GM21390 (cell line): ENCODE data around the gene LINC00237.

Source experiments
- ATAC-seq: cut with Tn5 transposase; IDR thresholded peaks from one replicate; pipeline ENCODE4 v1.9.1; 2021; ENCODE audit not compliant: unreplicated experiment

LINC00237 gene

DNA sequence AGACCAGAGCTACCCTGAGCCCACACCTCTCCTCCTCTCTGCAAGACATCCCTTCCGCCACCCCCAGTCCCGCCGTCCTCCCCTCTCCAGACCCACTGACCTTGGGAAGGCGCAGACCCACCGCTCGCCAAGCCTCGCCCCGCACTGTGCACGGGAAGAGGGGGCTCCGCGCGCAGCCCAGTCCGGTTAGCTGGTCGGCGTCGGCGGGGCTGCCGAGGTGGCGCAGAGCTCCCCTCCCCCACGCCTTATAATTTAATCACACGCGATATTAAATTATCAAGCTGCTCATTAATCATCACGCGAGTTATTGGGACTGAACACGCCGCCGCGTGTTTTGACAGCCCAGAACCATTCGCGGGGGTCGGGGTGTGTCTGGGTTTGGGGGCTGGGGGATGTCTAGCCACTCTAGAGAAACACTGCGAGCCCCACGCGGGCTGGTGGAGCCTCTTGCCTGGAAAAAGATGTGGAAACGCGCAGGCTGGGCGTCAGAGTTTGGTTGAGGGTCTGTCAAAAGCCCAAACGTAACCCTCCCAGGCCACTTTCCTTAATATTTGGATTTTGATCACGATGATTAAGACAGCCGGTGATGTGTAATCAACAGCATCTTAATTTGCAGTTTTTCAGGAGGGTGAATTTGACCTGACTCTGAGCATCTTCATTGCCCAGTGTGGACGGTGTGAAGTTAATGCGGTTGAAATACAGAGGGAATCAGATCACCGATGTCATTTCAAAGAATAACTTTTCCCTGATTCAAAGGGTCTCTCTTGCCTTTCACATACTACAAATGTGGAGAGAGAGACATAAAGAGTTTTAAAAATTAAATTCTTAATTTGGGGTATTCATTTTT lies at the start of gene LINC00237:
TSS of gene LINC00237 (minus strand) at position 188 of the 847 bp plus-strand sequence.
- ATAC-seq = no peak

- no peak for ATAC-seq
Observed at GRCh38 chr20:21155268-21155667, 49.1 kb upstream of the LINC00237 start.

DNA sequence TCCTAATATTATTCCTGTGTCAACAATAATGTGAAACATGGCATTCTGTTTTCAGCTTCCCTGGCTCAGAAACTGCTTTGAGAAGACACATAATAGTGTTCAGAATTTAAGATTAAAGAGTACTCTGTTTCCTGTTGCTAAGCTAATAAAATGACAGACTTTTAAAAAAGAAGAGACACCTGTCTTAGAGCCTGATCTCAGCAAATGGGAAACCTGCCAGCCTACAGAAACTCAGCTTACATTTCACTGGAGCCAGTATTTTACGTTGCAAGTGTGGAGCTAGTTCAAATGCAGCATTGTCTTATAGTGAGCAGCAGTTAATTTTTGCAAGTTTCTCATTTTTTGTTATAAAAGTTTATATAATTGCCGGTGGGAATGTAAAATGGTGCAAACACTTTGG lies 48.5 kb upstream of the LINC00237 start:
- ATAC-seq = no peak

- ATAC-seq = no peak
Observed at GRCh38 chr20:21151791-21152190, 45.6 kb upstream of the LINC00237 start.

GRCh38 chr20:21149344-21149743 lies 43.2 kb upstream of the LINC00237 start:
- ATAC-seq = no peak

DNA sequence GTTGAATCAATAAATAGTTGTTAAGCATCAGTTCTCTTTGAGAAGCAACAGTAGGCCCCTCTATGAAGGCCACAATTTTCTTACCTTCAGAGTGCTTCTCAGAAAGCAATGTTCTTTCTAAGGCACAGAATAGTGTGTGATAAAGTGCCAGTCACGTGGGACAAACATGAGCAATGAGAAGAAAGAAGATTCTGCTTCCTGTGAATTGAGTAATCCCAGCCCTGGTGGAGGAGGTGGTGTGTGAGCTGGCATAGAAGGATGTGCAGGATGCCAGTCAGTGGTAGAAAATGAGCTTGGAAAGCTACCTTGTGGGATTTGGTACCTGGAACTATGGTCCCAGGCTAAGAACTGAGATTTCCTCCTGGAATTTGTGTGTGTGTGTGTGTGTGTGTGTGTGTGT lies 41.4 kb upstream of the LINC00237 start:
- no peak for ATAC-seq

DNA sequence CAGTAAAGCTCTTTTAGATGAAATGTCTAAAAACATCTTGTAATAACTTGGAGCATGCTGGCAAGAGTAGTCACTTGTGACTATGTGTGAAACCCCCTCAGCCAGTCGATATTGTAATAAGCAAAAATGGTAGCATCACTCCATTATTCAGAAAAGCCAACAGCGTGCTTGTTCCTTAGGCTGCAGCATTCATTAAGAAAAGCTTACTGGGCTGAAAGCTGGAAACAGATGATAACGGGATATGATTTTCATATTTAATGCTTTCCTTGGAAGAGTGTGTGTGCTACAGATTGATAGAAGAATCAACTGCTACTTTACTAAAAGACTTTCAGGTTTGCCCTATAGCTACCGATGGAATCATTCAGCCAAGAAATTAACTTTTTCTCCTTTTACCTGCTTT lies 40.1 kb upstream of the LINC00237 start:
- no peak for ATAC-seq

DNA sequence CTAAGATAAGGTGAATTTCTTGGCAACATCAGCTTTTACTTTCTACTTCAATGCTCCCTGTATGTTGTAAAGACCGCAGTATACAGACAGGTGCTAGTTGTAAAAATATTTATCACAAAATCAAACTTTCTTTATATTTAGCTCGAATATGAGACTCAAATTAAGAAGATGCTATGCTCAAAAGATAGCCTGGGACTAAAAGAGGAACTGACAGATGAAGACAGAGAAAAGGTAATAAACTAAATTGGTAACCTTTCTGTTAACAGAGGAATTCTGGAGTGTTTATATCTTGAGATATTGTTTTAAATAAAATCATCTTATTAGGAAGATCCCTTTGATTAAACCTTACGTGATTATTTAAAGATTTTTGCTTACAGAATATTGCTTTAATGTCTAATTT lies 39.3 kb upstream of the LINC00237 start:
- ATAC-seq = no peak

- no peak for ATAC-seq
Observed at GRCh38 chr20:21143194-21143890, 37.2 kb upstream of the LINC00237 start.

DNA sequence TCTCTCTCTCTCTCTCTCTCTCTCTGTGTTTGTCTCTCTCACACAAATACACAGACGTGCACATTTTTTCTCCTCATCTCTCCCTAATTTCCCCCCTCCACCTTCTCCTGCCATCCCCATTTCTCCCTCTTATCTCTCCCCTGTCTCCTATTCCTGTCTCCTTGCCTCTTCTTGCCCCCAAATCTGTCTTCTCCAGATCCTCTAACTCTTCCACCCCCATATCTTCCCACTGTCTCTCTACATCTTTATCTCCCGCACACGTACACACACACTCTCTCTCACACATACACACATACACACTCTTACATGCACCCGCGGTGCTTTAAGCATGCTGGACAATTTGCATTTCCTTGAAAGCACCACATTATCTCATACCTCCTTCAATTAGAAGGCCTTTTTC lies 35.7 kb upstream of the LINC00237 start:
- no peak for ATAC-seq

DNA sequence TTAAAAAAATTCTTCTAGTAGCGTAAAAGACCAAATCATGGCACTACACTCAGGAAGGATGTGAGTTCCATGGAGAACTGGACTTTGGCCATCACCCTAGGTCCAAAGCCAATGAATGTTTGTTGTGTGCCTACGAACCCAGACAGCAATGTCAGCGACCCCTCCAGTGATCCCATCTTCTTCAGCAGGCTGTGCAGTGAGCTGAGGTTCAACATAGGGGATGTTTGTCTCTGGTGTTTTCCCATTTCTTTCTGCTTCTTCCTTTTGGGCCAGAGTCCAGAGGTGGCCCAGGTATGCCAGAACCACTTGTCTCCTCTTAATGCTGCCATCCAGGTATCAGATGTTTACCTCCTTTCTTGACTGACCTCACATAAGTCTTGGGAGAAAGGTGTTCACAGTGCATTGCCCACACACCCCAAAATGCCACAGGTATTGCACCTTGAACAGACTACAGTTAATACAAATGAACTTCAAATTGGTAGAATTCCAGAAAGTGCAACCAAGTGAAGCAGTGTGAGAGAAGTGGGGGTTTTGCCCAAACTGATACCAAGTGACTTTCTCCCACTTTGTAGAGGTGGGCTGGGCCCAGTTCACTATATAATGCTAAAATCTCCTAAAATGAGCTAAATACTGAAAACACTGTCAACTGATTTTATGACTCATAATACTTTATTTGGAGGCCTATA lies 33.9 kb upstream of the LINC00237 start:
- ATAC-seq = no peak

GRCh38 chr20:21137078-21137477 lies 30.9 kb upstream of the LINC00237 start:
- ATAC-seq = no peak

GRCh38 chr20:21136015-21136732 lies 30.0 kb upstream of the LINC00237 start:
- peak; percentile 58 for ATAC-seq

GRCh38 chr20:21134883-21135493 lies 28.8 kb upstream of the LINC00237 start:
- no peak for ATAC-seq

DNA sequence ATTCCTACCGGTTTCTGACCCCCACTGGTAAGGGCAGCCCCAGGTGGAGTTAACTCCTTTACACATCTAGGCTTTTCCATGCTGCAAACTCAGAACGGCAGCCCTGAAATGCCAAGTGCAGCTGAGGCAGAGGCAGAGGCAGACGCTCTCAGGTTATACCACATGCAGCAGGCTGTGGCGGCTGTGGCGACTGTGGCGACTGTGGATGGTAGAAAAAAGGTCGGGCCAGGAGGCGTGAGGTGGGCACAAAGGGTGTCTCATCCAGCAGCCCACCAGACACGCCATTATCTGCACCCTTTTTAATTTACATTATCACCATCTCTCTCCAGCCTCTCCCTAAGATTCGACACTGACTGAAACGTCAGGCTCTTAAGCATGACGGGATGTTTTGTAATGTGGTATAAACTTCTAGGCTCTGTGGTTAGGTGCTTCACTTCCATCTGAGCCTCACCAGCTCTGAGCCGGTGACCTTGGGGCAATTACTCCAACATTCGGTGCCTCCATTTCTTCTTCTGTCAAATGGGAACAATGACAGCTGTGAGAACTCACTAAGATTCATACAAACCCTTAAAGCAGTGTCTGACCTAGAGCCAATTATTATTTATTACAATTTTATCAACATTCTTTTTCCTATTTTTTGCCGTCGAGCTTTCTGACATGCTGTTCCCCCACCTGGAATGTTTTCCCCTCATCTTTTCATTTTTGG lies 27.9 kb upstream of the LINC00237 start:
- ATAC-seq = no peak

GRCh38 chr20:21133404-21133803 lies 27.2 kb upstream of the LINC00237 start:
- no peak for ATAC-seq

GRCh38 chr20:21129861-21130260 lies 23.7 kb upstream of the LINC00237 start:
- no peak for ATAC-seq

DNA sequence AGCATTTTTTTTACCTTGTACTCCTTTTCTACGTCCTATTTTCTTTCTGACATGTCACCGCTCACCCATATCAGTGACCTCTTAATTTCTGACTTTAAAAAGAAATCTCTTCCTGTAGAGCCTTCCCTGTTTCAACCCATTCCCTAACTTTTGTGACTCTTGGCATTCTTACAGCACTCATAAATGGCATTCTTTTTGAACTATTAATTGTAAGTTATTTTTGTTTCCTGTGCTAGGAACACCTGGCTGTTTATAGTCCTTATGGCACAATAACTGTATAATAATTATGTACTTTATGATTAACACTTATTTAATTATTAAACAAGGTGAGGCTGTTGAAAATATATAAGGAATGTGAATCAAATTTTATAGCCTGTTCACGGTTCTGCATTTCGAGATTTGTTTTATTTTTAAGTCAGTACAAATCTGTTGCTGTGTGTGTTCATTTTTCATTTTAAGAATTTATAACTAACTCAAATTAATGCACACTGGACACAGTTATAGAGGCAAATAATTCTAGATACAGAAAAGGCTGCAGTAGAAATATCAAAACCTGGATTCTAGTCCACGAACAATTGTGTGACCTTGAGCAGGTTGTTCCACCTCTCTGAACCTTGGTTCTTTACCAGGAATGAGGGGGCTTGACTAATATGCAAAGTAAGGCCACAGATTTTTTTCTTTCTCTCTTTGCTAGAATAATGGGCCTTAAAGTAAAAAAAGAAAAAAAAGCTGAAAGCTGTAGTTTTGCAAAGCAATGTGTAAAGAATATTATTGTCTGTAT lies 21.2 kb upstream of the LINC00237 start:
- no peak for ATAC-seq

GRCh38 chr20:21126581-21126870 lies 20.4 kb upstream of the LINC00237 start:
- no peak for ATAC-seq
